Activated naive CD4-positive, alpha-beta T cell treated with anti-CD3 and anti-CD28 coated beads for 36 hours (primary cell): ENCODE results near the gene TAS2R39. TPM values are rescaled to one million over a fixed set of nuclear protein-coding genes. Genes with fewer than 3 reads are reported as not detected.
"Not testable (repeated sequence)": the region's sequence is repeated elsewhere in the genome, so short reads cannot be mapped to it uniquely, and the experiment has no call there.

Experiments used
- CTCF ChIA-PET: fragments of 350-600 bp; sonication (Branson Sonifier 250); formaldehyde crosslinking; loops from one replicate; lab custom pipeline; 2021; ENCODE audit warnings: antibody characterized with exemption; lab: Charles Lee
- DNase-seq: peaks from one replicate; pipeline ENCODE4 v3.0.0-alpha.2; 2020
- H3K27ac Mint-ChIP-seq: one replicate; pipeline ENCODE4 v1.8.0; 2021; ENCODE audit warnings: mild to moderate bottlenecking, mixed read lengths
- H3K27me3 Mint-ChIP-seq: one replicate; pipeline ENCODE4 v1.8.0; 2021; ENCODE audit warnings: low read depth, mixed read lengths
- H3K36me3 Mint-ChIP-seq: one replicate; pipeline ENCODE4 v1.8.0; 2021; ENCODE audit warnings: low read depth, mixed read lengths
- H3K4me1 Mint-ChIP-seq: one replicate; pipeline ENCODE4 v1.8.0; 2021; ENCODE audit warnings: low read depth, mixed read lengths
- H3K4me3 Mint-ChIP-seq: one replicate; pipeline ENCODE4 v1.8.0; 2021; ENCODE audit warnings: mild to moderate bottlenecking, moderate library complexity, mixed read lengths
- H3K9me3 Mint-ChIP-seq: one replicate; pipeline ENCODE4 v1.8.0; 2021; ENCODE audit warnings: mixed read lengths
- intact Hi-C: fragments of 100-400 bp; cut with micrococcal nuclease; formaldehyde crosslinking; loops from one replicate; pipeline ENCODE4 v1.15.1; 2023
- total RNA-seq, 2 experiments: library from RNA; stranded (reverse); gene quantifications; one replicate each; pipeline ENCODE4 v1.2.3, GENCODE V29; 2021

TAS2R39 gene
- not detected for total RNA-seq

DNA sequence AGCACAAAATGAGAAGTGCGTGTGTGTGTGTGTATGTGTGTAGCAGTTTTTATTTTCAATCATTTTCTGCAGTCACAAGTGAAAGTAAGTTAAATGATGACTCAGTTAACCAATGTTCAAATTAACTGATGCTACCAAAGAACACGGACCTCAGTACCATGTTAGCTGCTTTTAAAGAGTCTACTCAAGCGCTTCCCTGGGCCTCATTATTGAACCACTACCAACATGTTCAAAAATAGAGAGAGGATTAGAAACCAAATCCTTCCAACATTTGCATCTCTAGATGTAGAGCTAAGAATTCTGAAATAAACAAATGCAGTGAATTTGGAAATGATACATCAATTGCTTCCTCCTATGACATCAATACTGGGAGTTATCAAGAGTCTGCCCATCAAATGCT lies at the start of gene TAS2R39:
Gene TAS2R39, plus strand, starts transcription at position 396 of the 400 bp plus-strand sequence. Its CDS starts 0 bp downstream, at position 396.
- no peak within 1 kb of the TSS for H3K27ac Mint-ChIP-seq
- CTCF ChIA-PET, result interaction anchor here (0.9 kb wide), 1 partner anchor 180 kb away, joined by 4 read pairs; no protein-coding TSS in a partner anchor

DNA sequence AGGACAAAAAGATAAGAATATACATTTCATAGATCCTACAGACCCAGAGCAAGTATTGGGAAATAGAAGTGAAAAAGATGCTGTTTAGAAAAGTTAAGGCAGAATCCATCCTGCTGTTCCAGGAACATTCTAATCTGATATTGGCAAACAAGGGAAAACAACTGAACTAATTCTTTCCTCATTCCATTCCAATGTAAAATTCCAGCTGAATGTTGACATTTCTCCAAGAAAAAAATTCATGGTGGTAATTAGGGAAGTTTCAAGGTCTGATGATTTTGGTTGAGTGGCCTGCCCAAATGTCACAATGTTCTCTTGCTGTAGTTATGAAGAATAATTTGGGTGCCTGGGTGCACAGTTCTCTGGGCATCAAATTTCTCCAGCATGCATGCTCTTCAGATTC lies 36.1 kb upstream of the TAS2R39 start:
- CTCF ChIA-PET, result no interaction called here
- H3K4me3 Mint-ChIP-seq, result no peak overlapping the region
- peaks cover 5% of the 10 kb centered on the region for H3K27me3 Mint-ChIP-seq
- H3K9me3 Mint-ChIP-seq, result peaks cover 11% of the 10 kb centered on the region
- H3K36me3 Mint-ChIP-seq, result no peaks in the 10 kb centered on the region
- intact Hi-C loops, result no loop called here
- H3K4me1 Mint-ChIP-seq, result no peaks in the 10 kb centered on the region
- DNase-seq, result no peak
- no peak overlapping the region for H3K27ac Mint-ChIP-seq

More for the DNA sequence above, at the start of gene TAS2R39:
- Mint-ChIP-seq H3K36me3 (no peaks in the 10 kb centered on the region), H3K4me3 (no peak within 1 kb of the TSS), H3K27me3 (peaks cover 14% of the 10 kb centered on the region), H3K4me1 (no peaks in the 10 kb centered on the region), H3K9me3 (peaks cover 9% of the 10 kb centered on the region)
- no peak for DNase-seq
- intact Hi-C loops, result no loop called here

DNA sequence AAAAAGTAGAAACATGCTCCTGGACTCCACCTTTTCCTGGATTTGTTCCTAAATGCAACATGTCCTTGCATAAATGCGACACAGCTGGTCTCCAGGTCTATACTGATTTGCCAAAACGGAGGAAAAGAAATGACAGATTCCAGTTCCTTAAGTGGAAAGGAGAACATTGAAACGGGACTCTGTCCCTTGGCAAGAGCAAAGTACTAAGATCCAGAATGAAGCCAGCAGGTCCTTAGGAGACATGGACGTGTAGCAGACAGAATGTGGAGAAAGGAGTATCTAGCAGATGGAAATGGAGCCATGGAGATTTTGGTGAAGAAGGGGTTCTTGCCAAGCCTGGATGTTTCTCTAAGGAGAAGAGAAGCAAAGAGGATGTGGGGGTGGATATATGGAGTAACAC lies 35.2 kb upstream of the TAS2R39 start:
- CTCF ChIA-PET, result no interaction called here
- Mint-ChIP-seq H3K9me3 (peaks cover 11% of the 10 kb centered on the region), H3K36me3 (no peaks in the 10 kb centered on the region), H3K4me3 (no peak overlapping the region), H3K27ac (no peak overlapping the region), H3K27me3 (peaks cover 5% of the 10 kb centered on the region), H3K4me1 (no peaks in the 10 kb centered on the region)
- DNase-seq, result no peak
- intact Hi-C loops, result no loop called here

DNA sequence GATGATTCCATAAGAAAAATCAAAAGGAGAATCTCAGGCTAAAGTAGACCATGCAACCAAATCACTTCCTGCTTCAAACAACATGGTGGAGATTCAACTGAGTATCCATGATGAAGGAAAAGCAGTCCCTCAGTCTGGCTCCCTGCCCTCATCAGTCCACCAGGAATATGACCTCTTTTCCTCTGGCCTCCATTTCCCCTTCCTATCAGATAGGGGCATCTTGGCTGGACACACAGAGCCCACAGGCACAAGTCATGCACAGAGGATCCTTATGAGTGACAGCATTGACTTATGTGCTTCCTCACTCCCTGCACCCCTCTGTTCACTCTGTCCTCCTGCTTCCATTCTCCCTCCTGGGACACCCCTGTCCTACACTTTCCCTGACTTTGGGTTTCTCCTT lies 34.6 kb upstream of the TAS2R39 start:
- Mint-ChIP-seq H3K4me1 (no peaks in the 10 kb centered on the region), H3K27me3 (peaks cover 5% of the 10 kb centered on the region), H3K9me3 (peaks cover 11% of the 10 kb centered on the region), H3K36me3 (no peaks in the 10 kb centered on the region), H3K27ac (no peak overlapping the region), H3K4me3 (no peak overlapping the region)
- no peak for DNase-seq
- intact Hi-C loops, result no loop called here
- CTCF ChIA-PET, result no interaction called here

DNA sequence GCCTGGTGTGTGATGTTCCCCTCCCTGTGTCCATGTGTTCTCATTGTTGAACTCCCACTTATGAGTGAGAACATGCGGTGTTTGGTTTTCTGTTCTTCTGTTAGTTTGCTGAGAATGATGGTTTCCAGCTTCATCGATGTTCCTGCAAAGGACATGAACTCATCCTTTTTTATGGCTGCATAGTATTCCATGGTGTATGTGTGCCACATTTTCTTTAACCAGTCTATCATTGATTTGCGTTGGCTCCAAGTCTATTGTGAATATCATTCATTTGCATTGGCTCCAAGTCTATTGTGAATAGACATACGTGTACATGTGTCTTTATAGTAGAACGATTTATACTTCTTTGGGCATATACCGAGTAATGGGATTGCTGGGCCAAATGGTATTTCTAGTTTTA lies 32.5 kb upstream of the TAS2R39 start:
- intact Hi-C loops, DNase-seq, CTCF ChIA-PET, H3K27ac Mint-ChIP-seq, H3K27me3 Mint-ChIP-seq, H3K4me3 Mint-ChIP-seq, H3K4me1 Mint-ChIP-seq, H3K36me3 Mint-ChIP-seq: not testable (repeated sequence)
- peaks cover 11% of the 10 kb centered on the region for H3K9me3 Mint-ChIP-seq

DNA sequence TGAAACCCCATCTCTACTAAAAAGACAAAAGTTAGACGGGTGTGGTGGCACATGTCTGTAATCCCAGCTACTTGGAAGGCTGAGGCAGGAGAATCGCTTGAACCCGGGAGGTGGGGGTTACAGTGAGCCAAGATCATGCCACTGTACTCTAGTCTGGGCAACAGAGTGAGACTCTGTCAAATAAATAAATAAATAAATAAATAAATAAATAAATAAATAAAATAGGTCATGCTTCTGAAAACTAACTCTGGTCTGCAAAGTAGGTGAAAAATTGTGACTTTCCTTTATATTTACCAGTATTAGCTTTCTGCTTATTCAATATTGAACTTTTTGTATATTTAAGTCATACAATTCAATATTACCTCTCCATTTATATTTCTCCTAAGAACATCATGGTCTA lies 24.6 kb upstream of the TAS2R39 start:
- H3K9me3 Mint-ChIP-seq, DNase-seq, H3K27ac Mint-ChIP-seq, intact Hi-C loops, H3K4me3 Mint-ChIP-seq, CTCF ChIA-PET, H3K36me3 Mint-ChIP-seq, H3K27me3 Mint-ChIP-seq, H3K4me1 Mint-ChIP-seq: not testable (repeated sequence)

DNA sequence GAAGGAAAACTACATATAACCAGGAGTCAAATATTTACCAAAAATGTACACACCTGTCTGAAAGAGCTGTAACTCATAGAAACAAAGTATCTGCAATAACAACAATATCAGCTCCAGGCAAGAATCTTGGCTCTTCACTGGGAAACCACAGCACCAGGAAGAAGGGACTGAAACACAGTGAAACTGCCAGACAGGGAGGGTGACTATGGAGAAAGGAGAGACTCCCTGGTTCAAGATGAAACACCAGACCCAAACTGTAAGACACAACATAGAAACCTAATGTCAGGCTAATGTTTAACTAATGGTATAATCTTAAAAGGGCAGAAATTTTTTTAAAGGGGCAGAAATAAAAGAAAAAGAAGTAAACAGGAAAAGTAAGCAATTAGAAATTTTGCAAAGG lies 11.5 kb upstream of the TAS2R39 start:
- no peak overlapping the region for H3K27ac Mint-ChIP-seq
- no peaks in the 10 kb centered on the region for H3K9me3 Mint-ChIP-seq
- H3K4me3 Mint-ChIP-seq, result no peak overlapping the region
- DNase-seq, result no peak
- H3K36me3 Mint-ChIP-seq, result no peaks in the 10 kb centered on the region
- CTCF ChIA-PET, result interaction anchor here (0.9 kb wide), 1 partner anchor 171 kb away, joined by 3 read pairs; no protein-coding TSS in a partner anchor
- peaks cover 8% of the 10 kb centered on the region for H3K27me3 Mint-ChIP-seq
- intact Hi-C loops, result no loop called here
- no peaks in the 10 kb centered on the region for H3K4me1 Mint-ChIP-seq

DNA sequence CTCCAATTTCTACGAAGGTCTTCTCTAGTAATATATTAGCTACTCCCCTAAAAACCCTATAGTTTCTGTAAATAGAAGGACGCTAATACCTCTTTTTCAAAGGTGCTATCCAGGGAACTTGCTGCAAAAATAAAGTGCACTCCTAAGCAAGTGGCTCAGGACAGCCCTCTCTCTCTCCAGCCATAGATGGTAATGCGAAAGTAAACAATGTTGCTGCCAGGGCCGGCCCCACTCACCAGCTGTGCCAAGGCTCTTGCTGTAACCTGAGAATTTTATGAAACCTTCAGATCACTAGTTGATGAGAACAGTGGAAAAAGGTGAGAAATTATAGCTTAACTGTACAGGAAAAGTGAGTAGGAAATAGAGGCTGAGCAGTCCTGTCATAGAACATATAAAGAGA lies 10.9 kb upstream of the TAS2R39 start:
- intact Hi-C loops, result no loop called here
- Mint-ChIP-seq H3K27me3 (peaks cover 8% of the 10 kb centered on the region), H3K9me3 (no peaks in the 10 kb centered on the region), H3K27ac (no peak overlapping the region), H3K4me1 (no peaks in the 10 kb centered on the region), H3K4me3 (no peak overlapping the region), H3K36me3 (no peaks in the 10 kb centered on the region)
- no peak for DNase-seq
- CTCF ChIA-PET, result interaction anchor here (0.9 kb wide), 1 partner anchor 171 kb away, joined by 3 read pairs; no protein-coding TSS in a partner anchor

DNA sequence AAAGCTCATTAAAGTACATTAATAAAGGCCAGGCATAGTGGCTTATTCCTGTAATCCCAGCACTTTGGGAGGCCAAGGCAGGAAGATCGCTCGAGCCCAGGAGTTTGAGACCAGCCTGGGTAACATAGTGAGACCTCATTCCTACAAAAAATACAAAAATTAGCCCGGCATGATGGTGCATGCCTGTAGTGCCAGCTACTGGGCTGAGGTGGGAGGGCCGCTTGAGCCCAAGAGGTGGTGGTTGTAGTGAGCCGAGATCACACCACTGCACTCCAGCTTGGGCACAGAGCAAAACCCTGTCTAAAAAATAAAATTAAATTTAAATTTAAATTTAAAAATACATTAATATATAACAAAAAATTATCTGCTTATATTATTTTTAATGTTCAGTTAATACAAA lies 7.1 kb upstream of the TAS2R39 start:
- Mint-ChIP-seq H3K27me3 (peaks cover 8% of the 10 kb centered on the region), H3K36me3 (no peaks in the 10 kb centered on the region), H3K4me3 (no peak overlapping the region), H3K27ac (no peak overlapping the region), H3K4me1 (no peaks in the 10 kb centered on the region), H3K9me3 (peaks cover 12% of the 10 kb centered on the region)
- intact Hi-C loops, result no loop called here
- CTCF ChIA-PET, result no interaction called here
- no peak for DNase-seq

DNA sequence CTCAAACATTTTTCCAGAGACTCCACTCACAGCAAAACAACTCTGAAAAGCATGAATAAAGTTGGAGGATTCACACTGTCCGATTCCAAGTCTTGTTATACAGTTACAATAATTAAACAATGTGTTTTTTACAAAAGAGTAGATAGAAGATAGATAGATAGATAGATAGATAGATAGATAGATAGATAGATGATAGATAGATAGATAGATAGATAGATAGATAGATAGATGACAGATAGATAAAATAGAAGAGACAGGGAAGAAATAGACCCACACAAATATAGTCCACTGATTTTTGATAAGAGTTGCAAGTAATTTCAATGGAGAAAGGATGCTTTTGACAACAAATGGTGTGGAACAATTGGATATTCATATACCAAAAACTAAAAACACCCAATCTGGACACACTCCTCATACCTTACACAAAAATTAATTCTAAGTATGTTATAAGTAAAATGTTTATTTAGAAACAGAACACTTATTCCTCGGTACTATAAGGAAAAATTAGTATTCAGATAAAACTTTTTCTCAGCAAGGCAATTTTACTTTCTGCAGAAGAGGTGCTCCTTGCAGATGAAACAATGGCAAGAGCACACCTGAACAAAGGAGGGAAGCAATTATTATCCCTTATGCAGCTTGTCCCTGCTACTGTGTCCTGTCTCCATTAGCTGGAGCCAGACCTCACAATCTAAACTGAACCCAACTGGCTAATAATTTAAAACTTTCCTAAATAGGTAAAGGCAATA lies 5.7 kb upstream of the TAS2R39 start:
- Mint-ChIP-seq H3K9me3 (peaks cover 12% of the 10 kb centered on the region), H3K27ac (no peak overlapping the region), H3K27me3 (peaks cover 7% of the 10 kb centered on the region), H3K36me3 (no peaks in the 10 kb centered on the region), H3K4me1 (no peaks in the 10 kb centered on the region), H3K4me3 (no peak overlapping the region)
- intact Hi-C loops, result no loop called here
- CTCF ChIA-PET, result no interaction called here
- no peak for DNase-seq

DNA sequence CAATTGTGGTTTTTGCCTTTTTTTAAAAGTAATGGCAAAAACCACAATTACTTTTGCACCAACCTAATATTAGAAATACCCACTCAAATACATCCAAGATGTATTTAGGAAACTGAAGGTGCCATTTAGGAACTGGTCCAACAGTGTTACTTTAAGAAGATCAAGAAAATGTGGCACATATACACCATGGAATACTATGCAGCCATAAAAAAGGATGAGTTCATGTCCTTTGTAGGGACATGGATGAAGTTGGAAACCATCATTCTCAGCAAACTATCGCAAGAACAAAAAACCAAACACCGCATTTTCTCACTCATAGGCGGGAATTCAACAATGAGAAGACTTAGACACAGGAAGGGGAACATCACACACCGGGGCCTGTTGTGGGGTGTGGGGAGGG lies 2.4 kb upstream of the TAS2R39 start:
- peaks cover 12% of the 10 kb centered on the region for H3K9me3 Mint-ChIP-seq
- H3K4me3 Mint-ChIP-seq, intact Hi-C loops, DNase-seq, H3K4me1 Mint-ChIP-seq, H3K27ac Mint-ChIP-seq, H3K36me3 Mint-ChIP-seq, CTCF ChIA-PET: not testable (repeated sequence)
- H3K27me3 Mint-ChIP-seq, result peaks cover 12% of the 10 kb centered on the region

DNA sequence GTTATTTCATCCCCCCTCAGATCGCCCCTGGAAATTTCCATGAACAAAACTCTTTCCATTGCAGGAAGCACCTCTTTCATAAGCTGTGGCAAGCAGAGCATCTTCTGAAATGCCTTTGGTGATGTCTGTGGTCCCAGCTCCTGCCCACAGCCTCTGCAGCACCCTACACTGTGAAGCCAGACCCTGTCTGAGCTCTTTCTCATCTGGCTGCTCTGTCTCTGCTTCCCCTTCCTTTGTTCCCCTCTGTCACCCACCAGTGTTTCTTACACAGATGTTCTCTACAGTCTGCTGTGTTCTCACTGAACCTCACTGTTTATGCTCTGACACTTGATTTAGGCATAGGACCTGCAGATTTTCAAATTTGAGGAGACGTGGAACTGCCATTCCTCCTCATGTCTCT lies 1.9 kb upstream of the TAS2R39 start:
- Mint-ChIP-seq H3K36me3 (no peaks in the 10 kb centered on the region), H3K27ac (no peak overlapping the region), H3K4me1 (no peaks in the 10 kb centered on the region), H3K4me3 (no peak overlapping the region), H3K9me3 (peaks cover 12% of the 10 kb centered on the region), H3K27me3 (peaks cover 14% of the 10 kb centered on the region)
- no peak for DNase-seq
- CTCF ChIA-PET, result no interaction called here
- intact Hi-C loops, result no loop called here

DNA sequence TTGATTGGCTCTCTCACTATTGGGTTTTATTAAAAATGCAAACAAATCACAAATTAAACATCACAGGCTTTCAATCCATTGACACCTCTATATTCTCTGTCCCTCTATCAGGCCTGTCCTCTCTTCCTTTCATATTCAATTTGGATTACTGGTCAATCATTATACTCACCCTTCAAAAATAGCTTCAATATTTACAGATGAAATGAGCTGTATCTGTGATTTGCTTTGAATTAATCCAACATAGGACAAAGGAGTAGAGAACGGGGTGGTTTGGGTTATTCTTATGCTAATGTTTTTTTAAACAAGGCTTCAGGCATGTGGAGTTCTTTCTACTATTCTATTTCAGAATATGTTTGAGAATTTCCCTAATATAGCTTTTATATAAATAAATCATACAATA lies 2.3 kb downstream of the TAS2R39 start:
- Mint-ChIP-seq H3K36me3 (no peaks in the 10 kb centered on the region), H3K27ac (no peak overlapping the region), H3K9me3 (peaks cover 2% of the 10 kb centered on the region), H3K4me1 (no peaks in the 10 kb centered on the region), H3K4me3 (no peak overlapping the region), H3K27me3 (peaks cover 11% of the 10 kb centered on the region)
- CTCF ChIA-PET, result interaction anchor here (2.1 kb wide), 1 partner anchor 30 kb away, joined by 9 read pairs; no protein-coding TSS in a partner anchor
- DNase-seq, result no peak
- intact Hi-C loops, result no loop called here
